Activated CD4-positive, alpha-beta T cell treated with anti-CD3 and anti-CD28 coated beads, Interleukin-2, Interleukin-4, amounts not matched to agents 100 ng/mL and 50 ng/mL, durations not matched to agents 16 hours and 8 hours (primary cell): ENCODE measurements around the gene CCDC154.
"Not testable (repeated sequence)": the region's sequence is repeated elsewhere in the genome, so short reads cannot be mapped to it uniquely, and the experiment has no call there.

ENCODE experiments used
- DNase-seq: peaks from one replicate; pipeline ENCODE4 v3.0.0-alpha.2; 2020; ENCODE audit warnings: low spot score

CCDC154 gene, protein sequence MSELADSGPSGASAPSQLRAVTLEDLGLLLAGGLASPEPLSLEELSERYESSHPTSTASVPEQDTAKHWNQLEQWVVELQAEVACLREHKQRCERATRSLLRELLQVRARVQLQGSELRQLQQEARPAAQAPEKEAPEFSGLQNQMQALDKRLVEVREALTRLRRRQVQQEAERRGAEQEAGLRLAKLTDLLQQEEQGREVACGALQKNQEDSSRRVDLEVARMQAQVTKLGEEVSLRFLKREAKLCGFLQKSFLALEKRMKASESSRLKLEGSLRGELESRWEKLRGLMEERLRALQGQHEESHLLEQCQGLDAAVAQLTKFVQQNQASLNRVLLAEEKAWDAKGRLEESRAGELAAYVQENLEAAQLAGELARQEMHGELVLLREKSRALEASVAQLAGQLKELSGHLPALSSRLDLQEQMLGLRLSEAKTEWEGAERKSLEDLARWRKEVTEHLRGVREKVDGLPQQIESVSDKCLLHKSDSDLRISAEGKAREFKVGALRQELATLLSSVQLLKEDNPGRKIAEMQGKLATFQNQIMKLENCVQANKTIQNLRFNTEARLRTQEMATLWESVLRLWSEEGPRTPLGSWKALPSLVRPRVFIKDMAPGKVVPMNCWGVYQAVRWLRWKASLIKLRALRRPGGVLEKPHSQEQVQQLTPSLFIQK

DNA sequence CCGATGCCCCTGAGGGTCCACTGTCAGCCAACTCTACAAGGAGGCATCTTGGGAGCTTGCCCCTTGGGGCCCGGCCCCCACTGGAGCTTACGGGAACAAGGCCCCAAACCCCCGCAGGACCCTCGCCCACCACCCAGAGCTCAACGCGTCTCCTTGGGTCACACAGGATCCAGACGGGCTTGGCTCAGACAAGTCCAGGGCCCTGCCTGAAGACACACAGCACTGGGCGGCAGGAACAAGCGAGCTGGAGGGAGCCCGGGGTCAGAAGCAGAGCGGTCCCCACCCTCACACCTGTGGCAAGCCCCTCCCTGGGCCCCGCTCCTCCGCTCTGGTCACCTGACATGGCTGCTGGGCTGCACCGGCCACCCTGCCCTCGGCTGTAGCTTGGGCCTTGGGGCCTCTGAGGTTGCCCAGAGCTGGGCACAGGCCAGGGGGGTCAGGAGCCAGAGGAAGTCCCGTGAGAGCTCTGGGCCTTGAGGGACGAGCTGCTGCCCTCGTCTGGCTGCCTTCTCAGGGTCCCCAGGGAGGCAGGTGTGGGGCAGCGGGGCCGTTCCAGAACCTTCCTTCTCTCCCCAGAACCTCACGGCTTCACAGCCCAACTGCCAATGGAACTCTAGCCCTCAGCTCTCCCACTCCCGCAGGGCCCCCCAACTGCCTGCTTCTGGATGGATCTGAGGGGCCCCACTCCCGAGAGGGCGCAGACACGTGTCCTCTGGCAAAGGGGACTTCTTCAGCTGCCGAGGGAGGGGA is at the start of gene CCDC154:
Gene CCDC154 (minus strand): TSS at position 577 of the 750 bp plus-strand sequence. CDS start 234 bp downstream, at position 343.
- DNase-seq: no peak

DNA sequence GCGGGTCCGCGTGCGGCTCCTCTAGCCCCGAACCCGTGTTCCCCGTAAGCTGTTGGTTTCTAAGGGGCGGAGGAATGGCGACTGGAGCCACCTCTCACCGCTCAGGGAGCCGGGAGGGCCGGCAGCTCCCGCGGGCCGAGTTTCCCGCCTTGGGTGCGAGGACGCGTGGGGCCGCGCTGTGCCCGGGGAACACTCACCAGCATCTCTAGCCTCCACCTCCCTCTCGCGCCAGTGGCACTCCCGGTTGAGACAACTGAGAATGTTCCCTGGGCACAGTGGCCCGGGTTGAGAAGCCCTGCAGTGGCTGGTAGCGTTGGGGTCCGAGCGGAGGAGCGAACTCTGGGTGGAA is 49.4 kb upstream of the CCDC154 start:
- peak; percentile 10 for DNase-seq

DNA sequence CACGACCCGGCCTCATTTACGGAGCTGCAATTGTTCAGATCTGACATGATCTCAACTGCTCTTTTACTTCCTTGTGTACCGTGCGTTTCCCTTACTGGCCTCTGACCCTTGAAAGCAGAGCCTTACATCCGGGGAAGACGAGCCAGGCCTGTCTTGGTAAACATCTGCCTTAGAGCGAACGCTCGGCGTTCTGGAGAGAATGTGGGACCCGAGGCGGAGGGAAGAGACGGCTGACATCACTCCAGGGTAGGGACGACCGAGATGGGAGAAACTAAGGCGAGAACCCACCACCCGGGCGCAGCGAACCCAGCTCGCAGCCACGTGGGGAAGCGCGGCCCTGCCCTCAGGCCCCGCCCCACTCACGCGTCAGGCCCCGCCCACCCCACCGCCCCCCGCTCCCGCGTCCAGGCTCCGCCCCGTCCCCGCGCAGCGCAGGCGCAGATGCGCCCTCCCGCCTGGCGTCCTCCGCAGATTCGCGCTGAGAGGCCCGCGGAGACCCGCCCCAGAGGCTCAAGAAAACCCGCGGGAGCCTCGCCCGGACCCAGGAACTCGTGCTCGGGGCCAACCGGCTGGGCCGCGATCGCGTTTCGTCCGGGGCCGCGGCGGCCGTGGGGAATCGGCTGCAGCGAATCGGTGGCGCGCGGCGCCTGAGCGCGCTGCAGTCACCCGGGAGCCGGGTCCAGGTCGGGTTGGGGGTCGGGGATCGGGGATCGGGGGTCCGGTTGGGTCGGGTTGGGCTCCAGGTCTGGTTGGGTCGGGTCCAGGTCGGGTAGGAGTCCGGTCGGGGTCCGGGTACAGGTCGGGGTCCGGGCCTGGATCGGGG is 48.8 kb upstream of the CCDC154 start, which contains the start of gene TELO2:
Gene TELO2 (plus strand): TSS at position 438 of the 823 bp plus-strand sequence. CDS start 922 bp downstream, outside the sequence.
- DNase-seq: peak; percentile 89

DNA sequence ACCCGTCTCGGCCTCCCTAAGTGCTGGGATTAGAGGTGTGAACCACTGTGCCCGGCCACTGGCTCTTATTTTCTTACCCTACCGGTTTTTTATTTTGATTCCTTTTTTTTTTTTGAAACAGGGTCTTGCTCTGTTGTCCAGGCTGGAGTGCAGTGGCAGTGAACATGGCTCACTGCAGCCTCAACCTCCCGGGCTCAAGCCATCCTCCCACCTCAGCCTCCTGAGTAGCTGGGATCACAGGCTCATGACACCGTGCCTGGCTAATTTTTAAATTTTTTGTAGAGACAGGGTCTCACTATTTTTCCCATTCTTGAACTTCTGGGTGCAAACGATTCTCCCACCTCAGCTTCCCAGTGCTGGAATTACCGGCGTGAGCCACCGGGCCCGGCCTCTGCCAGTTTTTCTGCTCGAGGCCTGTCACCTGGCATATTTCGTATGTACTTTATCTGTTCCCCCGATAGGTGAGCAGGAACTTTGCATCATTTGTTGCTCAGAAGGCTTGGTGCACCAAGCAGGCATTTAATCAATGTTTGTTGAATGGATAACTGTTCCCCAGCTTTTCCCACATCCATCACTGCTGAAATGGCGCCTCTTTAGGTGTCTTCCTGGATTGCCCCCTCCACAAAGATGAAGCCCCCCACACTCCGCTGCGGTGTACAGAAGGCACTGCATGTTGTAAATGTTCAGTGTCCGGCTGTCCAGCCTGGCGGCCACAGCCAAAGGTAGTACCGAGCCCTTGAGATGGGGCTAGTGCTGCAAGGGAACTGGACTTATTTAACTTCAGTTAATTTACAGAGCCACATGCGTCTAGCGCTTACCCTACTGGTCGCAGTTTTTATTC is 47.9 kb upstream of the CCDC154 start:
- no peak for DNase-seq

DNA sequence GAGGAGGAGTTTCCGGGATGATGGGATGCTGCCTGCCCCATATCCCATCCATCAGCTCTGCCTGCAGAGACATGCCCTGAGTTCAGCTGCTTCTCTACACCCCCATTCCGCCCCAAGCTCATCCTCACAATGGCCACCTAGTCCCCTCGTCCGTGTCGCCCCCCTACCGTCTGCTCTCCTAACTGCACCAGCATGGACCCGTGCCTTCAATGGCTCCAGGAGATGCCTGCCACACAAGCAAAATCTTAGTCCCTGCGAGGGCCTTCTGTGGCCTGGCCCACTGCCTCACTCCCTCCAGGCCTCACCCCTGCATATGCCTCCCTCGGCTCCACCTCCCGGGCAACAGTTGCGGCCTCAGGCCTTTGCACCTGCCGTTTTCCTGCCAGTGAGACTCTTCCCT is 47.0 kb upstream of the CCDC154 start:
- DNase-seq: no peak

DNA sequence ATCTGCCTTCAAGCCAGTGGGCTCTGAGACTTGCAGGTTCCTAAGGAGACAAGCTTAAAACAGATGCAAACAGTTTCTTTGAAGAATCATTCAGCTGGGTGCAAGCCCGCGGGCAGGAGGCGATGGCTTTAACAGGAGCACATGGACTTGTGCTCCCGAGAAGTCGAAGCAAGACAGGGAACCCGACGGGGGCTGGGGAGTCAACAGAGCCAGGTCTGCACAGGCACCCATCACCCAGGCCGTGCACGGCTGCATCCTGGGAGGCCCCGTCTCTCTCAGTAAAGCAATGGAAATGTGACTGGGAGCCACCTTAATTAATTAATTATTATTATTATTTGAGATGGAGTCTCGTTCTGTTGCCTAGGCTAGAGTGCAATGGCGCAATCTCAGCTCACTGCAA is 44.7 kb upstream of the CCDC154 start:
- DNase-seq: no peak

DNA sequence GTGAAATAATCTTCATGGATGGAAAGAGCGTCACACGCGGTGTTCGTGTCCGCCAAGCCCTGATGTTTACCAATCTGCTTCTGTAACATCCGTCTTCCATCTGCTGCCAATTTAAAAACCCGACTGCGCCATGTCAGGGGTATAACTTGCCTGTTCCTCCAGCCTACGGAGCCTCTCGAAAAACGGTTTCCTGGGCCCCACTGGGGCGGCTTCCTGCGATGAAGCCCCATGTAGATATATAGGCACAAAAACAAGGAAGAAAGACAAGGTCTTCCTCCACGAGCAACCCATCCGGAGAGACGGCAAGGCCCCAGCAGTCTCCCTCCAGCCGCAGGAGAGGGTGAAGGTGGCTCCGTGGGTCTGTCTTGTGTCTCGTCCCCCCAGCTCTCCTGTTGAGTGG is 44.3 kb upstream of the CCDC154 start, which contains the start of gene PTX4:
Gene PTX4 (minus strand): TSS at position 326 of the 400 bp plus-strand sequence. CDS start 35 bp downstream, at position 291.
- no peak for DNase-seq

DNA sequence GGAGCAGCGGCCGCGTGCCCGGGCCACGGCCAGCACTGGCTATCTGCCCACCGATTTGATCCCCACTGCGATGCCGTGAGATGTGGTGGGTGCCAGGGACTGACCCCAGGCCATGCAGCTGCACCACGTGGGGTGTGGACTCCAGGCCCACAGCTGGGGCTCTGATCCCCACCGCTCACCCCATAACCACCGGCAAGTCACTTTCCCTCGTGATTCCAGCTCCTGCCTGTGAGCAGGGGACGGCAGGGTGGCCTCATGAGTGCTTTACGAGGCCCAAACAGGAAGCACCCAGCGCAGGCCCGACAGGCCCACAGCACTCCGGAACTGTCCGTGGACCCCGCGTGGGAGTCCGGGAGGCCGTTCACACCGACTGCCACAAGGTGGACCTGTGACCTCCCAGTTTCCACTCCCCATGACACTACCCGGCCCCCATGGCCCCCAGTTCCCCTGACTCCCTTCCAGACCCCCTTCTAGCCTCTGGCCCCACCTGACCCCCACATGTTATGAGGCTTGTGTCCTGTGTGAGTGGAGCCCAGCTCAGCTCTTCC is 43.8 kb upstream of the CCDC154 start:
- DNase-seq: no peak

DNA sequence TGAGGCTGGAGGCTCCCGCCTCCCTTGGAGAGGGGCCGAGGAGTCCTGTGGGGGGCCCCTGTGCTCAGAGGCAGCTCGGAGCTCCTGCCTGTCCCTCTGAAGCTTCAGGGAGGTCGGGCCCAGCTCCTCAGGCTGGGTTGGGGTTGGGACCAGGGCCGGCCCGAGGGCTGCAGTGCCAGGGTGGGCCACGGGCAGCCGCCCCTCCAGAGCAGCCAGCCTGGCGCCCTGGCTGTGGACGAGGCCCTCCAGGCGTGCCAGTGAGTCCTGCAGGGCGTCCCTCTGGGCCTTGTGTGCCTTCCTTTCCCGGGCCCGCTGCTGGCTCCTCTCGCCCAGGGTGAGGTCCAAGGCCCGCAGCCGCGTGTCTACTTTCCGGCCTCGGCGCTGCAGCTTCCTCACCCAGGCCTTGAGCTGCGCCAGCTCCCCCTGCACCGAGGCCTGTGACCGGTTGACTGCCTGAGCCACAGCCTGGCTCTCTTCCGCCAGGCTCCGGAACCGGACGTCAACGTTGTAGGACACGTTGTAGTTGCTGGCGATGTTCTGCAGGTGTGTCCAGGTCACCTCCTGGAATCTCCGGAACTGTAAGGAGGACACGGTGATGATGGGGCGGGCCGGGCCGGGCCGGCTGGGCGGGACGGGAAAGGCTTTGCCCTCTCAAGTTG is 43.2 kb upstream of the CCDC154 start:
- no peak for DNase-seq

DNA sequence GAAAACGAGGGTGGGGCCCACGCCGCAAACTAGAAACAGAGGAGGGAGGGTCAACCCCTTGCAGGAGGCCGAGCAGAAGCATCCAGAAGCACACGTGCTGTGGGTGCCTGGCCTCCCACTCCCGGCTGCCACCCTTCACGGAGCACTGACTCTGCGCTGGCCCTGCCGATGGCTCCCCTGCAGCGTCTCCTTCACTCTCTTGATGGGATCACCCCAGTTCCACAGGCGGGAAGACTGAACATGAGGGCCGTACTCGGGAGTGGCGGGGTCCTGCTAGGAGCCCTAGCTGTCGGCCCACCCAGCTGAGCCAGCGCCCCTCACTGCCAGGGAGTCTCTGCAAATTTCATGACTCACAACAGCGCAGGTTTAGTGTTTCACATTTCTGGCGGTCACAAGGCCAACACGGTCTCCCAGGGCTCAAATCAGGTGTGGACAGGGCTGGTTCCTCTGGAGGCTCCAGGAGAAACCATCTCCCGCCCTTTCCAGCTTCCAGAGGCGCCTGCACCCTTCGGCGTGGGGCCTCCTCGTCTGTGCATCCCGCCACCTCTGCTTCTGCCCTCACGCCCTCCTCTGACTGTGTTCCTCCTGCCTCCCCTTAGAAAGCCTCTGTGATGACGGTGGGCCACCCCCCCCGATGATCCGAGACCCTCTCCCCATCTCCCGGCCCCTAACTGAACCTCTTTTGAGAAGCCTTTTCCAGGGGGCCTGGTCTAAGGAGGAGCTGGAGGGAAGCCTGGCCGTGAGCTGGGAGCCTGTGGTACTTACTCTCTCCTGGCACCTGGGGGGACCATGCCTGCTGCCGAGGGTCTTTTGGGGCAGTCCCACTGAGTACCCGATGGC is 42.4 kb upstream of the CCDC154 start:
- no peak for DNase-seq

DNA sequence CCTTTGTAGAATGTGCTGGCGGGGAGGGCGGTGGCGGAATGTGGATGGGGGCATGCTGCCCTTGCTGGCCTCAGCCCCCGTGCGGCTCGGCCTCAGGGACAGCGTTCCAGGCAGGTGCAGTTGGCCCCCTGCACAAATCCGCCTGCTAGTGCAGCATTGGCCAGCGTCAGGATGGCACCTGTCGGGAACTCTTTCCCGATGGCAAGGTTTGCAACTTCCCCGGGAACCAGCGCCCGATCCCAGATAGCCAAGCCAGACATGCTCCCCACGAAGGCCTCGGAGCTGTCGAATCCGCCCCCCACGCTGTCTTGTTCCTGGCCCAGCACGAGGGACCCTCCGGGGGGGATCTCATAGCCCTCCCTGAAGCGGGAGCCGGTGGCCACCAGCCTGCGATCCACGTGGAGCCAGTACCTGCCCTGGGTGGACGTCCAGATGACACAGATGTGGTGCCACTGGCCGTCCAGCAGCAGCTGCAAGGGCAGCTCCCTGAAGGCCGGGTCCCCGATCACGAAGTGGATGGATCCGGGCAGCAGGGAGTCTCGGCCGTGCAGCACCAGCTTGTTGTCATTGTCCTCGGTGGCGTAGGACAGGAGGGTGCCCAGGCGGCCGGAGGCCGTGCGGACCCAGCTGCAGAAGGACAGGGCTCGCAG is 41.6 kb upstream of the CCDC154 start:
- DNase-seq: no peak

DNA sequence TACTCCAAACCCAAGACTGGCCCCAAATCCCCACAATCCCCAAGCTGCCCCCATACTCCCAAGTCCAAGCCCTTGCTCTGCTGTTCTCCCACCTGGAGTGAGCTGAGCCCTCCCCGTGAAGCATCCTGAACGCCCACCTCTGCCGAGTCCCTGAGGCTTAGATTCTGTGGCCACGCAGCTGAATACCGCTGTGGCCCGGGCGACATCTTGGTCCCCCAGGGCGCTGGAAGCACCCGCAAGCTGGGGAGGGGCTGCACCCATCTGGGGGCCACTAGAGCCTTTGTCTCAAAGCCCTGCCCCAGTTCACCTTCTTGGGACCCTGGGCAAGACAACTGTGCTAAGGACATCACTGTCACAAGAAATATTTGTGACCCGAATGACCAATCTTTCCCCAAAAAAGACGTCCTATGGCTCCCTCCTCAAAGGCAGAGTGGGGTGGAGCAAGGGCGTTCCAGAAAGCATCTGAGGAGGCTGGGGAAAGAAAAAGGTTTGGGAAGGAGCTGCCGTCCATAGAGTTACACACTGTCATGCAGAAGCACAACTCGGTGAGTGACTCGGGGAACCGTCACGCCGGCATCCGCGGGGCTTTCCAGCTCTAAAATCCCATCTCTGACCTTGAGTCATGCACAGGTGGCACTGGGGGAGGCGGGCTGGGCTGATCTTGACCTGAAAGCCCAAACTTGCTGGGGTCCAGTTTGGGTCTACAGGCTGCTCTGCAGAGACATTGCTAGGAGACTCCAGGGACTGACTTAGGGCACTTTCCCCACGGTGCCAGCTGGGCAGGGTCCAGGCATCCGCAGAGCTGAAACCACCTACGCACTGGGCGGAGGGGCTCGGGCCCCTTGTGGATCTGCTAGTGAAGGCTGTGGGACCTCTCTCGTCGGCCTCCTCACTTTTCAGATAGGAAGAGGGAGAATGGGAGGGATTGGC is 37.8 kb upstream of the CCDC154 start:
- DNase-seq: no peak

DNA sequence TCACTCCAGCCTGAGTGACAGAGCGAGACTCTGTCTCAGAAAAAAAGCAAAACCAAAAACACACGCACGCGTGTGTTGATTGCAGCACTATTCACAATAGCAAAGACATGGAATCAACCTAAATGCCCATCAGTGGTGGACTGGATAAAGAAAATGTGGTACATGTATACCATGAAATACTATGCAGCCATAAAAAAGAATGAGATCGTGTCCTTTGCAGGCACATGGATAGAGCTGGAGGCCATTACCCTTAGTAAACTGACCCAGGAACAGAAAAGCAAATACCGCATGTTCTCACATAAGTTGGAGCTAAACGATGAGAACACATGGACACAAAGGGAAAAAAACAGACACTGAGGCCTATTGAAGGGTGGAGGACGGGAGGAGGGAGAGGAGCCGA is 34.6 kb upstream of the CCDC154 start:
- DNase-seq: not testable (repeated sequence)

DNA sequence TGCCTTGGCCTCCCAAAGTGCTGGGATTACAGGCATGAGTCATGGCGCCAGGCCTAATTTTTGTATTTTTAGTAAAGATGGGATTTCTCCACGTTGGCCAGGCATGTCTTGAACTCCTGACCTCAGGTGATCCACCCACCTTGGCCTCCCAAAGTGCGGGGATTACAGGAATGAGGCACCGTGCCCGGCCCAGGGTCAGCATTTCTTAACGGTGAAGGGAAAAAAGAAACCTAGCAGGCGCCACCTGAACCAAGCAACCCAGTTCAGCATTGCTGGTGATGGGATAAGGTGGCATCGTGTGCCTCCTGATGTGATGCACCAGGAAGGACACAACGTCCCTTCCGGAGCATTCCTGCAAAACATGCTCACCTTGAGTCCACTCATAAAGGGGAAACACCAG is 32.7 kb upstream of the CCDC154 start:
- DNase-seq: no peak

DNA sequence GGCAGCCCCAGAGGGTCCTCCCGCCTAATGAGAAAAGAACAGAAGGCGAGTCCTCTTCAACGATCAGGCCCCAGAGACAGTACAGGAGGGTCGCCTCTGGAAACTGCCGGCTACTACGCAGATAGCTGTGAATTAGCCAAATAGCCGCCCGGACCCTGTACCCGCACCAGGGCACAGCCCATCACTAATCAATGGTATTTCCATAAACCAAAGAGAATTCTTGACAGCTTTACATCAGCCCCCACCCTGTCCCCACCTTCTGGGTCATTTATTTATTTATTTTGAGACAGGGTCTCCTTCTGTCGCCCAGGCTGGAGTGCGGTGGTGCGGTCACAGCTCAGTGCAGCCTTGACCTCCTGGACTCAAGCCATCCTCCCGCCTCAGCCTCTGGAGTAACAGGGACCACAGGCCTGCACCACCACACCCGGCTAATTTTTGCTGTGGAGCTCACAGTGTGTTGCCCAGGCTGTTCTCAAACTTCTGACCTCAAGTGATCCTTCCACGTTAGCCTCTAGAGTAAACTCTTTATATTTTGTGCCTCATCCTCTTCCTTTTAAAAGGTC is 31.3 kb upstream of the CCDC154 start:
- DNase-seq: no peak

DNA sequence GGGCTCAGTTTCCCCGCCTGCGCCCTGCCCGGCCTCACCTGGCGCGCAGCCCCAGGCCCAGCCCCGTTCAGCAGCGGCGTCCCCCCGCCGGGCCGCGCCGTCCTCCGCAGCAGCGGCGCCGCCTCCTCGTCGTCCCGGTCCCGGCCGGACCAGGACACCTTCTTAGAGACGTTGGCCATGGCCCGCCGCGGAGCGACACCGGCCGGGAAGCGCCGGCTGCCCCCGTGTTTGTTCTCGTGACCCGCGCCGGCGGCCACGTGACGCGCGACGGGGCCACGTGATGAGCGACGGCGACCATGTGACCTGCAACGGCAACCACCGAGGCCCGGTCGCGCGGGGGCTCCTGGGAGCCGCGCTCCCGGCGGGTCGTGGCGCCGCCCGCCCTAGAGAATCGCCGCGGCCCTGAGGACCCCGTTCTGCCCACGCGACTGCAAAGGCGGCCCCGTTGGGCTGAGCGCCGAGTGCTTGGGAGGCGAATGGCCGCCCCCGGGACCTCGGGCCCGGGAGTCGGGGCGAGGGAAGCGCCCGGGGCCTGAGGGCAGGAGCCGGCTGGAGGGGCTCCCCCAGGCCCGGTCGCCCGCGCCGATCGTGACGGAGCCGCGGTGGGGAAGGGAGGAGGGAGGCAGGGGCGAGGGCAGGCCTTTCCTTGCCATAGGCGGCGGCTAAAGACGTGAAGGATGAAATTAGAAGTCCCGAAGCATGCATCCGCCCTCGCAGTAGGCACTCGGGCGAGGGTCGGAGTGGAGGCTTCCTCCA is 30.6 kb upstream of the CCDC154 start, which contains the start of gene CLCN7:
Gene CLCN7 (minus strand): TSS at position 233 of the 756 bp plus-strand sequence. CDS start 54 bp downstream, at position 179.
- DNase-seq: peak; percentile 90
